ENCODE measurements around the gene FNDC10. TPM values are rescaled to one million over a fixed set of nuclear protein-coding genes. Genes with fewer than 3 reads are reported as not detected.

Gene FNDC10
- total and polyA plus RNA-seq, 9 of the 15 experiments (the other 6 are each of a cell fraction or from before 2014, with no cell fraction given): 0.08 to 6.3 (median 1.6) TPM

DNA sequence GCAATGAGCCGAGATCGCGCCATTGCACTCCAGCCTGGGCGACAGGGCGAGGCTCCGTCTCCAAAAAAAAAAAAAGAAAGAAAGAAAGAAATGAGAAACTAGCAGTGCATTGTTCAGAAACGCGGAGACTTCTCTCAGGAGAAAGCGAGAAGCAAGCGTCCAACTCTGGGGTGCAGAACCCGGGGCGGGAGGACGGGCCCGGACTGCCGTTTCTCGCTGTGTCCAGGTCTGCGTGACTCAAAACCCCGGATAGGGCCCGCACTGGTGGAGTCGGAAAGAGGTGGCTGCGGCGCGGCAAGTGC is 15.0 kb upstream of the FNDC10 start (continued):
- 0 out of 2 replicates have a peak, but pooled peaks have one; percentile 64 for TF ChIP-seq HBP1 (CRISPR knock-in tag; IDR thresholded peaks at IDR 0.05)
- TF ChIP-seq NR3C1 (CRISPR knock-in tag; IDR thresholded peaks at IDR 0.05): no peak
- no peak for TF ChIP-seq SPI1 (IDR thresholded peaks at IDR 0.05; ENCODE audit: borderline replicate concordance, low read depth, low read length)
- TF ChIP-seq ILF3 (IDR thresholded peaks at IDR 0.05; ENCODE audit: borderline replicate concordance): no peak
- TF ChIP-seq MCM5 (IDR thresholded peaks at IDR 0.05; ENCODE audit: low read depth): no peak

GRCh38 chr1:1614204-1614953 is 14.4 kb upstream of the FNDC10 start:
- Histone ChIP-seq H3K27ac (ENCODE audit: extremely low read depth, low read depth, low read length) (peak overlapping the region; percentile 99), H3K4me1 (replicated peaks in 1 of 2; ENCODE audit: control insufficient read depth in 2 of 2, insufficient read depth in 2 of 2, low read length in 2 of 2) (peaks cover 22 to 59% of the 10 kb centered on the region in 2 experiments; a peak in 4 of 5 replicates), H3K27me3 (ENCODE audit: control insufficient read depth in 2 of 2, insufficient read depth in 2 of 2, low read length in 2 of 2) (no peaks in the 10 kb centered on the region; a peak in 1 of 5 replicates), H3K9me1 (ENCODE audit: control insufficient read depth, insufficient read depth, low read length) (no peaks in the 10 kb centered on the region), H3K4me2 (ENCODE audit: insufficient read depth, low read length) (peak overlapping the region; percentile 94), H3K9ac (ENCODE audit: insufficient read depth in 1 of 2, low read depth in 2 of 2, low read length in 2 of 2) (peak overlapping the region; percentile 99 to 100), H3K79me2 (ENCODE audit: control insufficient read depth, insufficient read depth, low read length) (peaks cover 31% of the 10 kb centered on the region), H2AFZ (ENCODE audit: low read depth, low read length) (peak overlapping the region; percentile 60), H4K20me1 (replicated peaks; ENCODE audit: control insufficient read depth, insufficient read depth, low read length) (0 out of 2 replicates have a peak, but pooled peaks cover 17% of the 10 kb centered on the region), H3K9me3 (replicated peaks; ENCODE audit: control insufficient read depth, insufficient read depth, low read depth, low read length) (no peaks in the 10 kb centered on the region), H3K36me3 (ENCODE audit: control insufficient read depth, insufficient read depth, low read length) (peaks cover 9% of the 10 kb centered on the region; the same call in 2 of the 3 replicates), H3K4me3 (peak overlapping the region; percentile 87)
- under 1% methylated on average over 30 of the region's 30 CpGs for WGBS (ENCODE audit: insufficient coverage, low coverage, missing lambda C conversion rate)
- FAIRE-seq (peak; percentile 86), DNase-seq (ENCODE audit: extremely low read depth in 1 of 4, low spot score in 3 of 4) (peak; percentile 49 to 91 (median 69)), ATAC-seq (peak; percentile 14)
- intact Hi-C loops (cut with micrococcal nuclease) (no loop called here), in situ Hi-C loops (cut with MboI) (no loop called here)
- CTCF ChIA-PET (ENCODE audit: low intra/inter-chr PET ratio): no interaction called here
- POLR2A ChIA-PET: interaction anchor here (0.6 to 3.9 kb wide), 15 partner anchors 10 to 1919 kb away, joined by 3 to 61 read pairs (median 3); partner anchors contain the start of genes FNDC10 and MRPL20
- TSS peak; percentile 76 for BruUV-seq (replicated peaks)
- no peak for TF ChIP-seq NONO (IDR thresholded peaks at IDR 0.05; ENCODE audit: low read depth in 2 of 2, low read length in 1 of 2)
- TF ChIP-seq ARHGAP35 (IDR thresholded peaks at IDR 0.05; ENCODE audit: partially characterized antibody): no peak
- no peak for TF ChIP-seq NCOA6 (IDR thresholded peaks at IDR 0.05)
- 0 out of 2 replicates have a peak, but pooled peaks have one; percentile 59 for TF ChIP-seq ZBTB1 (CRISPR knock-in tag; IDR thresholded peaks at IDR 0.05; ENCODE audit: borderline replicate concordance, low read depth)
- TF ChIP-seq ZNF224 (CRISPR knock-in tag; IDR thresholded peaks at IDR 0.05): no peak
- peak; percentile 63; the same call in 1 of the 2 replicates for TF ChIP-seq GTF2E2 (tag; IDR thresholded peaks at IDR 0.05)
- no peak for TF ChIP-seq RUNX1 (IDR thresholded peaks at IDR 0.05; ENCODE audit: low read depth)
- TF ChIP-seq ZNF609 (CRISPR knock-in tag; IDR thresholded peaks at IDR 0.05; ENCODE audit: borderline replicate concordance): no peak

Measured in K562 (cell line).